ENCODE measurements around the gene NDUFA1.
"Not testable (repeated sequence)": the region's sequence is repeated elsewhere in the genome, so short reads cannot be mapped to it uniquely, and the experiment has no call there.

The NDUFA1 gene

DNA sequence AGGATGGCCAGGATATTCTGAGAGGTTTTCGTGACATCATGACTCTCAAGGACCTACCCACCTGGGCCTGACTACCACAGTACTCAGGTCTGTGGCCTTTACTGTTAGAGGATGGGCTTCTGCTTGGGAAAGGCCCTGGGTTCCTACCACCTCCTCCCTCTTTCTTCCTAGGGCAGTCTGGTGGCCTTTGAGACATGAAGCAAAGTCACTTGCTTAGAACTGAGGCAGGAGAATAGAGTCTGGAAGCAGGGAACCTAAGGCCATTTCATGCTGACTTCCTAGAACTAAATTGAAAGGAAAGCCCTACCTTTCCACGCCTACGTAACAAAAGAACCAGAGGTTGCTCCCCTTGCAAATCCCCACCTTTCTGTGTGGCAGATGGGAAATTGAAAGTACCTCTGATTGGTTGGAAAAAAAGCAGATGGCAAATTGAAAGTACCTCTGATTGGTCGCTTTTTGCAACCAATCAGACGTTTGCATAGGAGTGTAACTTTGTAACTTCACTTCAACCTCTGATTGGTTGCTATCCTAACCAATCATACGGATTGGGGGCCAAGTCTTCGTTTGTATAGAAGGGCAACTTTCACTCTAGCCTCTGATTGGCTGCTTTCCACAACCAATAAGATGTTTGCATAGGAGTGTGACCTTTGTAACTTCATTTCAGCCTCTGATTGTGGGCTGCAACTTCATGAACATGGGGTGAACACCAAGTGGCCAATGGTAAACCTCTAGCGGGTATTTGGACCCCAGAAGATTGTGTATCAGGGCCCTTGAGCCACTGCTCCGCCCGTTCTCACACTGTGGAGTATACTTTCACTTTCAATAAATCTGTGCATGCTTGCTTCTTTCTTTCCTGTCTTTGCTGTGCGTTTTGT lies 14.2 kb downstream of the NDUFA1 start:
- in situ Hi-C loops (cut with HindIII; ENCODE audit: low sequenced_read_pairs): no loop called here
- no peak overlapping the region for H3K4me3 ChIP-seq (ENCODE audit: low read depth, low read length)
- DNase-seq (ENCODE audit: low read depth): no peak
- TF ChIP-seq, protein P1, sequence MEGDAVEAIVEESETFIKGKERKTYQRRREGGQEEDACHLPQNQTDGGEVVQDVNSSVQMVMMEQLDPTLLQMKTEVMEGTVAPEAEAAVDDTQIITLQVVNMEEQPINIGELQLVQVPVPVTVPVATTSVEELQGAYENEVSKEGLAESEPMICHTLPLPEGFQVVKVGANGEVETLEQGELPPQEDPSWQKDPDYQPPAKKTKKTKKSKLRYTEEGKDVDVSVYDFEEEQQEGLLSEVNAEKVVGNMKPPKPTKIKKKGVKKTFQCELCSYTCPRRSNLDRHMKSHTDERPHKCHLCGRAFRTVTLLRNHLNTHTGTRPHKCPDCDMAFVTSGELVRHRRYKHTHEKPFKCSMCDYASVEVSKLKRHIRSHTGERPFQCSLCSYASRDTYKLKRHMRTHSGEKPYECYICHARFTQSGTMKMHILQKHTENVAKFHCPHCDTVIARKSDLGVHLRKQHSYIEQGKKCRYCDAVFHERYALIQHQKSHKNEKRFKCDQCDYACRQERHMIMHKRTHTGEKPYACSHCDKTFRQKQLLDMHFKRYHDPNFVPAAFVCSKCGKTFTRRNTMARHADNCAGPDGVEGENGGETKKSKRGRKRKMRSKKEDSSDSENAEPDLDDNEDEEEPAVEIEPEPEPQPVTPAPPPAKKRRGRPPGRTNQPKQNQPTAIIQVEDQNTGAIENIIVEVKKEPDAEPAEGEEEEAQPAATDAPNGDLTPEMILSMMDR (IDR thresholded peaks at IDR 0.05; ENCODE audit: low read depth, low read length, missing control alignments): no peak

DNA sequence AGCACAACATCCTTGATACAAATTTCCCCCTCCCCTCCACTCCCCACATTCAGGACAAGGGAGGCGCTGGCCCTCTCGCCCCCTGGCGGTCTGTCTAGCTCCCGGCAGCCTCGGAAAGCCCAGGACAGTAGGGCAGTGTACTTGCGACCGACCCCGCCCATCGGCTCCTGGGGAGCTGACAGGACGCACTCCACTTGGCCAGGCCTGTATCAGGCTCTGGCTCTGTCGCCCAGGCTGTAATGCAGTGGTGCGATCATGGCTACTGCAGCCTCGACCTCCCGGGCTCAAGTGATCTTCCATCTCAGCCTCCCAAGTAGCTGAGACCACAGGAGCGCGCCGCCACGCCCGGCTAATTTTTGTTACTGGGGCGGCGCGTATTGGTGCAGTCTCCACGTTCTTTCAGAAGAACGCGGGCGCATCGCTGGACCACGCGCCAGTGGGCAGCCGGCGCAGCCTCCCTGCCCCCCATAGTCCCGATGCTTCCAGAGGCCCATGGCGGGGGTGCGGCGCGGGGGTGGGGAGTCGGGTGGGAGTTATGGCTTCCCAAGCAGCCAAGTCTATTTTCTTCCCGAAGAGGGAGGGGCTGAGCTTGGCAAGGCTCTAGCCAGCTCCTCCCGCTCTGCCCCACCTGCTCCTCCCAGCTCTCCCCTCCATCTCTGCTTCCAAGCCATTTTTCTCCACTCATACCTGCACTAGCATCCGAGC lies 16.2 kb downstream of the NDUFA1 start:
- peak overlapping the region; percentile 34 for H3K4me3 ChIP-seq (ENCODE audit: low read depth, low read length)
- DNase-seq (ENCODE audit: low read depth): no peak
- in situ Hi-C loops (cut with HindIII; ENCODE audit: low sequenced_read_pairs): no loop called here
- TF ChIP-seq, protein P1 (IDR thresholded peaks at IDR 0.05; ENCODE audit: low read depth, low read length, missing control alignments): peak; percentile 62

DNA sequence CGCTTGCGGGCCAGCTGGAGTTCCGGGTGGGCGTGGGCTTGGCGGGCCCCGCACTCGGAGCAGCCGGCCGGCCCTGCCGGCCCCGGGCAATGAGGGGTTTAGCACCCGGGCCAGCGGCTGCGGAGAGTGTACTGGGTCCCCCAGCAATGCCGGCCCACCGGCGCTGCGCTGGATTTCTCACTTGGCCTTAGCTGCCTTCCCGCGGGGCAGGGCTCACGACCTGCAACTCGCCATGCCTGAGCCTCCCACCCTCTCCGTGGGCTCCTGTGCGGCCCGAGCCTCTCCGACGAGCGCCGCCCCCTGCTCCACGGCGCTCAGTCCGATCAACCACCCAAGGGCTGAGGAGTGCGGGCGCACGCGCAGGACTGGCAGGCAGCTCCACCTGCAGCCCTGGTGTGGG lies 19.0 kb downstream of the NDUFA1 start:
- DNase-seq (ENCODE audit: low read depth); H3K4me3 ChIP-seq (ENCODE audit: low read depth, low read length); in situ Hi-C loops (cut with HindIII; ENCODE audit: low sequenced_read_pairs): not testable (repeated sequence)

DNA sequence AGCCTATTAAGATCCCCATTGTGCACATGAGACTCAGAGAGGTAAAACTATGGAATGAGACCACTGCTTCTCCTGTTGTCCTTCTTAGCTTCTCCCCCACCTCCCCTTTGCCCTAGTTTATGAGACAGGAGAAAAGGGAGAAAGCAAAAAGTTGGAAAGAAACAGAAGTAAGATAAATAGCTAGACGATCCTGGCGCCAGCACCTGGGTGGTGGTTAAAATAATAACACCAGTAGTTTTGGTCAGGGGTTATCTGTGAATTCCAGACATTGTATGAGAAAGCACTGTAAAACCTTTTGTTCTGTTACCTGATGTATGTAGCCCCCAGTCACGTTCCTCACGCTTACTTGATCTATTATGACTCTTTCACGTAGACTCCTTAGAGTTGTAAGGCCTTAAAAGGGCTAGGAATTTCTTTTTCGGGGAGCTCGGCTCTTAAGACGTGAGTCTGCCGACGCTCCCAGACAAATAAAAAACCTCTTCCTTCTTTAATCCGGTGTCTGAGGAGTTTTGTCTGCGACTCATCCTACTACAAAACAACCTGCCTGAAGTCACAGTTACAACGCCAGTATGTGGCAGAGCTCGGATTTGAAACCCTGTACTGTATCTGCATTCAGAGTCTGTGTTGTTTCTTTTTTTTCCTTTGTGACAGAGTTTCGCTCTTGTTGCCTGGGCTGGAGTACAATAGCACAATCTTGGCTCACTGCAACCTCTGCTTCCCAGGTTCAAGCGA lies 20.5 kb downstream of the NDUFA1 start:
- H3K4me3 ChIP-seq (ENCODE audit: low read depth, low read length); in situ Hi-C loops (cut with HindIII; ENCODE audit: low sequenced_read_pairs); DNase-seq (ENCODE audit: low read depth): not testable (repeated sequence)

DNA sequence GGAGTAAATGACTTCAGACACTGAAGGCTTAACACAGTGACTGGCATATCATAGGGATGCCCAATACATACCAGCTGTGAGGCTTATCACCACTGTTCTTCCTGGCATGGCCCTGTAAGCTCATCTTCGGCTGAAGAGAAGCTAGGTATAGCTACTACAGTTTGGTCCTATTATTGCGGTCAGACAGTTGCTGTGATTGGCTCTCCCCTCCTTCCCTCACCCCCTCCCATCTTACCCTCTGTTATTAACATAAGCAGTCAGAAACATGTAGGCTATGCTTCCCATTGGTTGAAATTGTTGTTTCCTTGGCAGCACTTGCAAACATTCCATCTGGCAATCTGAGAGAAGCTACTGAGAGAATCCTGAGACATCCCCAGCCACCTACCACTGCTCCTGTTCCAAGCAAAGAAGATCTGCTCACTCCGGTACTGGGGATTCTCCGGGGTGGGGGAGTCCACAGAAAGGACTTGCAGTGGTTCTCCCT lies 24.3 kb downstream of the NDUFA1 start, which contains the start of gene AKAP14:
TSS of gene AKAP14 (plus strand) at position 51 of the 484 bp plus-strand sequence. CDS start 7,331 bp downstream, outside the sequence.
- TF ChIP-seq, protein P1 (IDR thresholded peaks at IDR 0.05; ENCODE audit: low read depth, low read length, missing control alignments): no peak
- H3K4me3 ChIP-seq (ENCODE audit: low read depth, low read length): no peak within 1 kb of the TSS
- no peak for DNase-seq (ENCODE audit: low read depth)
- in situ Hi-C loops (cut with HindIII; ENCODE audit: low sequenced_read_pairs): no loop called here

DNA sequence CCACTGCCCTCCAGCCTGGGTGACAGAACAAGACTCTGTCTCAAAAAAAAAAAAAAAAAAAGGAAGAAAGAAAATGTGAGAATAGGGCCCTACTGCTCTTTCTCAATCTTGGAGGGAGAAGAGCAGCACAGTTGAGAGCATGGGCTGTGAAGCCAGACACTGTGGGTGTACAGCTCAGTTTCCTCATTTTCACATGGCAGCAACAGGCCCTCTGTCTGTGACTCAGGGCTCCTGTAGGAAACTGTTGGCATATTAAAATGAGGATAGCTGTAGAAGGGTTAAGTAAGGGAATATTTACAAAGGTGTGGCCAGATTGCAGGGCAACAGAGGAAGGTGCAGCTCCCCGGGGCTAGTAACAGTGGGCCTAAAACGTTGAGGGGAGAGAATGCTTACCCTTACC lies 27.5 kb downstream of the NDUFA1 start:
- no peak overlapping the region for H3K4me3 ChIP-seq (ENCODE audit: low read depth, low read length)
- in situ Hi-C loops (cut with HindIII; ENCODE audit: low sequenced_read_pairs): no loop called here
- TF ChIP-seq, protein P1 (IDR thresholded peaks at IDR 0.05; ENCODE audit: low read depth, low read length, missing control alignments): no peak
- no peak for DNase-seq (ENCODE audit: low read depth)

DNA sequence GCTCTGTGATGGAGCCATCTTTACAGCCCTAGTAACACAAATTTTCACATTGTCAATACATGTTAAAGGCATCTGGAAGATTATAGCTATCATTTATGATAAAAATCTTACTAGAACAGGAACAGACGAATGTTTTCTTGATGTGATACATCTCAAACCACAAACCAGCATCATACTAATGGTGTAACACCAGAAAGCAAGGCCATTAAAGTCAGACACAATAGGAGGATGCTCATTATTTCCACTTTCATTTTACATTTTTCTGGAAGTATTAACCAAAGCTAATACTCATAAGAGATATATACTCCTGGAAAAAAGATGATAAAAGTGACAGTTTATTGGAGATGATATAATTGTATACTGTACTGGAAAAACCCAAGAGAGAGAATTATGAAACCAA lies 29.3 kb downstream of the NDUFA1 start:
- in situ Hi-C loops (cut with HindIII; ENCODE audit: low sequenced_read_pairs): no loop called here
- H3K4me3 ChIP-seq (ENCODE audit: low read depth, low read length): no peak overlapping the region
- TF ChIP-seq, protein P1 (IDR thresholded peaks at IDR 0.05; ENCODE audit: low read depth, low read length, missing control alignments): no peak
- DNase-seq (ENCODE audit: low read depth): no peak
